Uterus (tissue), 2 donors: ENCODE data around the gene USP34.

ENCODE experiments used
- CTCF ChIP-seq, 4 experiments: fragments of 200-600 bp in 2 of 4; fragments of 450-650 bp in 2 of 4; sonication (generic) in 2 of 4; IDR thresholded peaks; one replicate each; pipeline ENCODE4 v1.5.1; 2016 to 2019; ENCODE audit warnings: antibody characterized with exemption in 4 of 4, mild to moderate bottlenecking in 2 of 4, moderate library complexity in 1 of 4
- POLR2A ChIP-seq, 2 donors: fragments of 450-650 bp; IDR thresholded peaks; one replicate each; pipeline ENCODE4 v1.6.1; 2016; ENCODE audit warnings: antibody characterized with exemption in 2 of 2, mild to moderate bottlenecking in 1 of 2, moderate library complexity in 1 of 2

- no peak for TF ChIP-seq POLR2A (IDR thresholded peaks at IDR 0.05)
- no peak for TF ChIP-seq CTCF (IDR thresholded peaks at IDR 0.05)
Observed at GRCh38 chr2:61220768-61221167, 250.1 kb downstream of the USP34 start.
